Urinary bladder (tissue), 4 donors: ENCODE measurements around the gene TBXT. TPM values are rescaled to one million over a fixed set of nuclear protein-coding genes. Genes with fewer than 3 reads are reported as not detected.
"Not testable (repeated sequence)": the region's sequence is repeated elsewhere in the genome, so short reads cannot be mapped to it uniquely, and the experiment has no call there.

Experiments used
- DNase-seq: peaks from one replicate; pipeline ENCODE4 v3.0.0-alpha.2; 2015; ENCODE audit errors: extremely low spot score
- H3K27ac ChIP-seq: one replicate; pipeline ENCODE4 v1.5.1; 2013; ENCODE audit warnings: low read depth, mild to moderate bottlenecking, moderate library complexity
- H3K36me3 ChIP-seq: one replicate; pipeline ENCODE4 v1.6.1; 2013; ENCODE audit warnings: mild to moderate bottlenecking, moderate library complexity; ENCODE audit not compliant: insufficient read depth
- H3K4me1 ChIP-seq: one replicate; pipeline ENCODE4 v1.6.1; 2013; ENCODE audit warnings: mild to moderate bottlenecking, moderate library complexity; ENCODE audit not compliant: insufficient read depth
- H3K4me3 ChIP-seq: one replicate; pipeline ENCODE4 v1.5.1; 2013; ENCODE audit warnings: low read depth, low read length
- WGBS: extraction: QIAGEN DNeasy Blood & Tissue Kit; methylation state at CpG from one replicate; pipeline ENCODE4 v1.1.7; 2013; 5-methylcytosine and 5-hydroxymethylcytosine counted together
- polyA plus RNA-seq: library from polyadenylated mRNA; stranded (reverse); fragments of 200-250 nt; gene quantifications from one replicate; pipeline ENCODE4 v1.2.3, GENCODE V29; 2013
- total RNA-seq: library from RNA; depleted of rRNA; stranded (reverse); fragments of >200 nt; gene quantifications from one replicate; pipeline ENCODE4 v1.2.3, GENCODE V29; 2014
- donor health status: healthy with polysubstance abuse.
- donor health status: healthy.

Gene TBXT
- total and polyA plus RNA-seq, 2 donors = not detected

DNA sequence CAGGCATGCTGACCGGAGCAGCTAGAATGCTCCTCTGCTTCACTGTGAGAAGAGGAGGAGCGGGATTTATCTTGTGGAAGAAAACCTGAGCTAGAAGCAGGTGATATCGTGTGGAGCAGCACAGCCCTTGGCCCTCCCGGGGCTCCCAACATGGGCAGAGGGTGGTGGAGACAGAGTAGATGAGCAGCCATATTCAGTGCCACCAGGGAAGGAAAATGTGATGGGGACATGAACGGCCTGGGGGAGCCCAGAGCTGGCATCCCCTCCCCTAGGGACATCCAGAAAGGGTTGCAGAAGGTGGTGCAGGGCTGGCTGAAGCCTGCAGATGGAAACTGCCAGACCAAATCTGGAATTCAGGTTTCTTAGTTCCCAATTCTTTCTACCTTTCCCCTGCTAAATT is 24.9 kb upstream of the TBXT start:
- Histone ChIP-seq H3K4me3 (no peak overlapping the region), H3K36me3 (no peaks in the 10 kb centered on the region)
- WGBS = 81% methylated on average over 5 of the region's 5 CpGs

DNA sequence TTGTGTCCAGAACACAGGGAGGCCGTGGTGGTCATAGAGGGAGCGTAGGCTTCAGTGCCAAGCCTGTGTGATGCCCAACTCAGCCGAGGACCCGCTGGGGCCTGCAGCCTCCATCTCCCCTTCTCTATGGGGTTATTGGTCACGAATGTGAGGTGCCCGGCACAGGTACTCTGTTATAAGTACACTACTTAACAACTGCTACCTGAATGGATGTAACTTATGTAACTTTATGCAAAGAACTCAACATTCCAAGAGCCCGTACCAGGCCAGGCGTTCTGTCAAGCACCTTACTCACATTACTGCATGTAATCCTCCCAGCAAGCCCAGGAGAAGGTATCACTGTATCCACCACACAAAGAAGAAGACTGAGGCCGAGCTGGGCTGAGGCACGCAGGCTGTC is 24.5 kb upstream of the TBXT start:
- no peak overlapping the region for H3K4me3 ChIP-seq
- no peaks in the 10 kb centered on the region for H3K36me3 ChIP-seq
- WGBS = 89% methylated on average over 10 of the region's 10 CpGs
- no peaks in the 10 kb centered on the region for H3K4me1 ChIP-seq
- DNase-seq = no peak
- H3K27ac ChIP-seq = no peak overlapping the region

More for the DNA sequence above, 24.9 kb upstream of the TBXT start:
- Histone ChIP-seq H3K4me1 (no peaks in the 10 kb centered on the region), H3K27ac (no peak overlapping the region)
- no peak for DNase-seq

DNA sequence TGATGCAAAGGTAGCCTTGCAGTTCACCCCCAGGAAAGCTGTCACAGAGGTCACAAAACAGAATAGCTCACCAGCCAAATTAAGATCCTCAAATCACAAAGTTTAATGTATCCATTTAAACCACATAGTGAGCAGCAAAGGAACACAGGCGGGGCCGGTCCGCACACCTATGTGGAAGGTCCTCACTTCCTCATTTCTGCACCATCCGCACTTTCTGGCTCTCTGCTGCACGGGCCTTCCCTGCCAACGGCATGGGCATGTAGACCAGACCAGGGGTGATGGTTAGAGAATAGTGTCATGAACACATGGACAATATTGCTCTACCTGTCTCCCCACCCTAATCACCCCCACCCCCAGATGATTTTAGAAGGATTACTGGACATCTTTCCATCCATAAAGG is 12.1 kb upstream of the TBXT start:
- H3K27ac ChIP-seq = no peak overlapping the region
- no peaks in the 10 kb centered on the region for H3K36me3 ChIP-seq
- no peak for DNase-seq
- 79% methylated on average over 6 of the region's 6 CpGs for WGBS
- H3K4me1 ChIP-seq = no peaks in the 10 kb centered on the region
- no peak overlapping the region for H3K4me3 ChIP-seq

- 70% methylated on average over 2 of the region's 2 CpGs for WGBS
- Histone ChIP-seq H3K27ac (no peak overlapping the region), H3K4me3 (no peak overlapping the region), H3K36me3 (no peaks in the 10 kb centered on the region), H3K4me1 (no peaks in the 10 kb centered on the region)
- DNase-seq = no peak
Observed at GRCh38 chr6:166176106-166176505, 8.5 kb upstream of the TBXT start.

GRCh38 chr6:166175093-166175492 is 7.4 kb upstream of the TBXT start:
- H3K27ac ChIP-seq, H3K4me1 ChIP-seq, DNase-seq, H3K4me3 ChIP-seq, H3K36me3 ChIP-seq: not testable (repeated sequence)
- 98% methylated on average over 2 of the region's 3 CpGs for WGBS

- no peak overlapping the region for H3K27ac ChIP-seq
- DNase-seq = no peak
- H3K36me3 ChIP-seq = no peaks in the 10 kb centered on the region
- 14% methylated on average over 5 of the region's 5 CpGs for WGBS
- no peaks in the 10 kb centered on the region for H3K4me1 ChIP-seq
- no peak overlapping the region for H3K4me3 ChIP-seq
Observed at GRCh38 chr6:166174031-166174430, 6.4 kb upstream of the TBXT start.

GRCh38 chr6:166173281-166173951 is 5.8 kb upstream of the TBXT start:
- Histone ChIP-seq H3K4me3 (no peak overlapping the region), H3K4me1 (no peaks in the 10 kb centered on the region), H3K36me3 (no peaks in the 10 kb centered on the region), H3K27ac (no peak overlapping the region)
- no peak for DNase-seq
- 4% methylated on average over 9 of the region's 9 CpGs for WGBS

- H3K36me3 ChIP-seq = no peaks in the 10 kb centered on the region
- H3K4me1 ChIP-seq = peaks cover 2% of the 10 kb centered on the region
- H3K4me3 ChIP-seq = no peak overlapping the region
- 69% methylated on average over 3 of the region's 3 CpGs for WGBS
- DNase-seq = no peak
- no peak overlapping the region for H3K27ac ChIP-seq
Observed at GRCh38 chr6:166172546-166172945, 4.9 kb upstream of the TBXT start.

- 7% methylated on average over 41 of the region's 41 CpGs for WGBS
- H3K4me3 ChIP-seq = no peak overlapping the region
- DNase-seq = no peak
- no peak overlapping the region for H3K27ac ChIP-seq
- H3K36me3 ChIP-seq = no peaks in the 10 kb centered on the region
- peaks cover 2% of the 10 kb centered on the region for H3K4me1 ChIP-seq
Observed at GRCh38 chr6:166169549-166170421, 2.1 kb upstream of the TBXT start.

DNA sequence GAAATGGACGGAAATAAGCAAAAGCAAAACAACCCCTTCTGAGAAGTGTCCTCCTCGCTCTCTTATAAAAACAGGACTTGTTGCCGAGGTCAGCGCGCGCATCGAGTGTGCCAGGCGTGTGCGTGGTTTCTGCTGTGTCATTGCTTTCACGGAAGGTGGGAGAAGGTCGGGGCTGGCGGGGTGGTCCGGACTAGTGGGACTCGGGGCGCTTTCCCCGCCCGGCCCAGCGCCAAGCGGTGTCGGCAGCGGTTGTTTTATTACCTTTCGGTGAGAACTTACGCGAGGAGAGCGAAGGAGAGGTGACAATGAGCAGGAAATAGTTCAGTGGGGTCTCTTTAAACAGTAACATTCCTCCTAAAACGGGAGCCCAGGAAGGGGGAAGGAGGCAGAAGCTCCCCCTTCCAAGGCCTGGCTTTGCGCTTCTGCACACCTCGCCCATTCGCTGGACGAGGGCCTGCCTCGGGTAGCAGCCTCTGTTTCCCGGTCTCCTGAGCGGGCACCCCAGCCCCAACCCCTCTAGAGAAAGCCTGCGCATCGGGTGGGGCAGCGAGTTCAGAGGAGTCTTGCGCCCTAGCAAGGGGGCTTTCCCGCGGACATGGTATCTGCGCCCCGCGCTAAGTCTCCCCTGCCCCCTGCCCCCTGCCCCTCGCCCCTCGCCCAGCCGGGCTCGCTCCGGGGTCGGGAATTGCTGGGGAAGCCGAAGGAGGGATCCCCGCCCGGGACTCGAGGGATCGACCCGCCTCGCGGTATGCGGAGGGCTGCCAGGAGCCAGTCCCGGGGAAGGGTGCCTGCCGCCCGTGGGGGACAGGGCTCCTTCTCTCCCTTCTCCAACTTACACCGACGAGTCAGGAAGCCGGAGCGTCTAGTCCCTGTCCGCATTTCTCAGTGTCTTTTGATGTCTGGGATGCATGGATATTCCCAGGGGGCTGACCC is 1.2 kb upstream of the TBXT start:
- DNase-seq = no peak
- 2% methylated on average over 65 of the region's 65 CpGs for WGBS
- H3K36me3 ChIP-seq = no peaks in the 10 kb centered on the region
- H3K27ac ChIP-seq = no peak overlapping the region
- peak overlapping the region; percentile 24 for H3K4me3 ChIP-seq
- H3K4me1 ChIP-seq = peaks cover 2% of the 10 kb centered on the region

- under 1% methylated on average over 44 of the region's 44 CpGs for WGBS
- no peak for DNase-seq
- H3K27ac ChIP-seq = no peak overlapping the region
- no peaks in the 10 kb centered on the region for H3K36me3 ChIP-seq
- peaks cover 2% of the 10 kb centered on the region for H3K4me1 ChIP-seq
- H3K4me3 ChIP-seq = no peak overlapping the region
Observed at GRCh38 chr6:166167258-166167731, 356 bp downstream of the TBXT start.

- Histone ChIP-seq H3K4me3 (no peak overlapping the region), H3K36me3 (no peaks in the 10 kb centered on the region), H3K27ac (no peak overlapping the region), H3K4me1 (peaks cover 2% of the 10 kb centered on the region)
- 1% methylated on average over 63 of the region's 63 CpGs for WGBS
- no peak for DNase-seq
Observed at GRCh38 chr6:166166314-166167257, 1.1 kb downstream of the TBXT start.
